ENCODE measurements around the gene HSD17B11. TPM values are rescaled to one million over a fixed set of nuclear protein-coding genes. Genes with fewer than 3 reads are reported as not detected.
A peak's percentile ranks its signal among the peaks of the same experiment; 100 is the strongest.
"Not testable (repeated sequence)": the region's sequence is repeated elsewhere in the genome, so short reads cannot be mapped to it uniquely, and the experiment has no call there.

Gene HSD17B11
- polyA plus RNA-seq, 2 of the 4 experiments (the other 2 are of a cell fraction) = 51.5 to 113 TPM

DNA sequence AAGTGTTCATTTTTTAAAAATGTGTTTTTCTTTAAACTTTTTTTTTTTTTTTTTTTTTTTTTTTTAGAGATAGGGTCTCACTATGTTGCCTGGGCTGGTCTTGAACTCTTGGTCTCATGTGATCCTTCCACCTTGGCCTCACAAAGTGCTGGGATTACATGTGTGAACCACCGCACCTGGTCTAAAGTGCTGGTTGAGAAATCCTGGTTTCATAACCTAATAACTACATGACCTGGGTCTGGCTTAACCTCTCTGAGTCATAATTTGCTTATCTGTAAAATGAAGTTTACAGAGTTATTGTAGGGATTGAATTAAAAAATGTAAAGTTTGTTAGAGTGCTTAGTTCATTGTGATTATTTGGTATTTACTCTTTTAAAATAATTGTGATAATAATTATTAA, 73.5 kb downstream of the HSD17B11 start:
- H3K27ac ChIP-seq = no peak overlapping the region
- TF ChIP-seq CHD2 (IDR thresholded peaks at IDR 0.05; ENCODE audit: low read length, partially characterized antibody) = no peak
- peak; percentile 47 to 49; a peak in 3 of 4 replicates for TF ChIP-seq CEBPB (IDR thresholded peaks at IDR 0.05)
- CTCF ChIA-PET = no interaction called here
- 0 out of 3 replicates have a peak overlapping the region, but pooled peaks have one; percentile 9 for H3K4me2 ChIP-seq
- POLR2A ChIA-PET = no interaction called here
- no peak overlapping the region for H3K4me3 ChIP-seq
- DNase-seq (ENCODE audit: low read depth in 1 of 2, low spot score in 1 of 2) (peak in 1 of 2 experiments; percentile 45), FAIRE-seq (no peak), ATAC-seq (no peak)
- no peaks in the 10 kb centered on the region for H3K9me3 ChIP-seq
- WGBS (ENCODE audit: missing lambda C conversion rate) = 8% methylated on average over 1 of the region's 1 CpG
- H3K4me1 ChIP-seq = peaks cover 16% of the 10 kb centered on the region

DNA sequence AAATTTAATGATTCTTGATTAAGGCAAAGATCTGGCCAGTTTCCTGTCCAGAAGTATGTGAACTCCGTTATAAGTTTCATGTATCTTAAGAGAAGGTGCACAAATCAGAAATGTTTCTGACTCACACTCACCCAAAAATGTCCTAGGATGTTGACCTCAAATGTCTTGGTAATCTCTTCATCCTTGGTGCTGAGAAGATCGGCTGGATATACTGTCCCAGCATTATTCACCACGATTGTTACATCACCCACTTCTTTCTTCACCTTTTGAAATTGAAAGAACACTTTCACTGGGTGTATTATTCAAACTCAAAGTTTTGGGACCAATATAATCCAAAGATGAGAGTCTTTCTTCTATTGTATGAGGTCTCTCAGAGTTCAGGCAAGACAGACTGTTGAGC, 74.0 kb downstream of the HSD17B11 start:
- CTCF ChIA-PET = no interaction called here
- DNase-seq (ENCODE audit: low read depth in 1 of 2, low spot score in 1 of 2) = no peak

GRCh38 chr4:87315000-87315399, 76.0 kb downstream of the HSD17B11 start:
- CTCF ChIA-PET; H3K9me3 ChIP-seq; H3K4me2 ChIP-seq; H3K4me3 ChIP-seq; FAIRE-seq; H3K27ac ChIP-seq; DNase-seq (ENCODE audit: low read depth in 1 of 2, low spot score in 1 of 2); POLR2A ChIA-PET; ATAC-seq: not testable (repeated sequence)
- WGBS (ENCODE audit: missing lambda C conversion rate) = 74% methylated on average over 4 of the region's 4 CpGs
- peaks cover 16% of the 10 kb centered on the region for H3K4me1 ChIP-seq

More for the DNA sequence above, 74.0 kb downstream of the HSD17B11 start:
- POLR2A ChIA-PET = no interaction called here
- 0 out of 3 replicates have a peak overlapping the region, but pooled peaks have one; percentile 9 for H3K4me2 ChIP-seq
- H3K4me3 ChIP-seq = no peak overlapping the region
- peaks cover 16% of the 10 kb centered on the region for H3K4me1 ChIP-seq
- no peak for ATAC-seq
- WGBS (ENCODE audit: missing lambda C conversion rate) = 90% methylated on average over 3 of the region's 3 CpGs
- FAIRE-seq = no peak
- TF ChIP-seq, protein P1, sequence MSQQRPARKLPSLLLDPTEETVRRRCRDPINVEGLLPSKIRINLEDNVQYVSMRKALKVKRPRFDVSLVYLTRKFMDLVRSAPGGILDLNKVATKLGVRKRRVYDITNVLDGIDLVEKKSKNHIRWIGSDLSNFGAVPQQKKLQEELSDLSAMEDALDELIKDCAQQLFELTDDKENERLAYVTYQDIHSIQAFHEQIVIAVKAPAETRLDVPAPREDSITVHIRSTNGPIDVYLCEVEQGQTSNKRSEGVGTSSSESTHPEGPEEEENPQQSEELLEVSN (IDR thresholded peaks at IDR 0.05; ENCODE audit: borderline replicate concordance, low read depth) = no peak
- TF ChIP-seq HDAC2 (IDR thresholded peaks at IDR 0.05) (no peak), BCL3 (IDR thresholded peaks at IDR 0.05) (no peak), CEBPB (IDR thresholded peaks at IDR 0.05) (no peak), NFE2L2 (conservative IDR thresholded peaks at IDR 0.05; ENCODE audit: low read length) (no peak)
- H3K27ac ChIP-seq = no peak overlapping the region
- H3K9me3 ChIP-seq = no peaks in the 10 kb centered on the region

DNA sequence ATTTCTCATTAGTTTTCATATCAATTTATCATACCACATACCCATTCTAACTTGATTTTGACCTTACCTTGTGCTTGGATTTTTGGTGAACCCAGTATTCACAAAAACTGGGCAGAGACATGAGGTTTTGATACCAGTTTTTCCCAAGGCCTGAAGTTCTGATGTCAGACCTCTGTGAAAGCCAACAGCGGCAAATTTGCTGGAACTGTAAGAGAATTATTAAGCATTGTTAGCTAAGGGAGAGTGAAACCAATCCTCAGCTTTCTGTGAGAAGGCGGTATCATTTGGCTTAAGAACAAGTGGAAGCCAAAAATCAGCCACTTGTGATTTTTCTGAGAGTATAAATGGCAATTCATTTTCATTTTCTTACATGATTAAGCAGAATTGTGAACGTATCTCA, 77.2 kb downstream of the HSD17B11 start:
- no peak for DNase-seq (ENCODE audit: low read depth in 1 of 2, low spot score in 1 of 2)
- Histone ChIP-seq H3K4me3 (no peak overlapping the region), H3K27ac (no peak overlapping the region), H3K4me2 (no peak overlapping the region), H3K4me1 (peaks cover 13% of the 10 kb centered on the region), H3K9me3 (no peaks in the 10 kb centered on the region)
- no peak for TF ChIP-seq NR3C1 (IDR thresholded peaks at IDR 0.05)
- TF ChIP-seq PHF8 (IDR thresholded peaks at IDR 0.05; ENCODE audit: borderline replicate concordance, low read depth) = no peak
- TF ChIP-seq HOXA7 (CRISPR knock-in tag; IDR thresholded peaks at IDR 0.05) = no peak
- TF ChIP-seq NFE2L2 (conservative IDR thresholded peaks at IDR 0.05; ENCODE audit: low read length) = no peak
- TF ChIP-seq EHMT2 (IDR thresholded peaks at IDR 0.05; ENCODE audit: low read depth) = no peak
- TF ChIP-seq FOXS1 (CRISPR knock-in tag; IDR thresholded peaks at IDR 0.05) = no peak
- no peak for TF ChIP-seq HOXB13 (CRISPR knock-in tag; IDR thresholded peaks at IDR 0.05; ENCODE audit: low read depth)
- TF ChIP-seq ZSCAN20 (CRISPR knock-in tag; IDR thresholded peaks at IDR 0.05) = no peak
- no peak for TF ChIP-seq GATA3 (IDR thresholded peaks at IDR 0.05; ENCODE audit: borderline replicate concordance)
- no peak for TF ChIP-seq HEYL (CRISPR knock-in tag; IDR thresholded peaks at IDR 0.05)
- no peak for TF ChIP-seq ESRRA (IDR thresholded peaks at IDR 0.05; ENCODE audit: borderline replicate concordance, low read length)
- no peak for TF ChIP-seq RNF2 (IDR thresholded peaks at IDR 0.05; ENCODE audit: borderline replicate concordance, low read depth)
- ChIA-PET POLR2A (no interaction called here), CTCF (no interaction called here)
- no peak for ATAC-seq
- 96% methylated on average over 3 of the region's 3 CpGs for WGBS (ENCODE audit: missing lambda C conversion rate)
- FAIRE-seq = no peak
